ENCODE data around the gene HCN2.

GRCh38 chr19:567296-567900 is 22.3 kb upstream of the HCN2 start:
- TF ChIP-seq SMARCC2 (IDR thresholded peaks at IDR 0.05; ENCODE audit: low read depth) (no peak), FOXA1 (IDR thresholded peaks at IDR 0.05; ENCODE audit: borderline replicate concordance) (no peak), ZBTB33 (CRISPR knock-in tag; IDR thresholded peaks at IDR 0.05) (peak; percentile 73; the same call in 1 of the 2 replicates), ZNF143 (CRISPR knock-in tag; IDR thresholded peaks at IDR 0.05) (no peak), EP300 (IDR thresholded peaks at IDR 0.05; ENCODE audit: low read length) (no peak), CREM (IDR thresholded peaks at IDR 0.05; ENCODE audit: low read depth) (no peak), RBM34 (IDR thresholded peaks at IDR 0.05; ENCODE audit: borderline replicate concordance, insufficient read depth, low read length) (no peak)
